ENCODE measurements around the gene RANGAP1.

The RANGAP1 gene

GRCh38 chr22:41285820-41286638, at the start of gene RANGAP1:
Gene RANGAP1 (minus strand): TSS chr22:41286187. CDS start chr22:41281044, 5,143 bp downstream.
- peak; percentile 94 for DNase-seq (ENCODE audit: low read depth in 2 of 2)

- DNase-seq (ENCODE audit: low read depth in 2 of 2) = no peak
These were observed 49.1 kb upstream of the RANGAP1 start for GRCh38 chr22:41334951-41335635.

DNA sequence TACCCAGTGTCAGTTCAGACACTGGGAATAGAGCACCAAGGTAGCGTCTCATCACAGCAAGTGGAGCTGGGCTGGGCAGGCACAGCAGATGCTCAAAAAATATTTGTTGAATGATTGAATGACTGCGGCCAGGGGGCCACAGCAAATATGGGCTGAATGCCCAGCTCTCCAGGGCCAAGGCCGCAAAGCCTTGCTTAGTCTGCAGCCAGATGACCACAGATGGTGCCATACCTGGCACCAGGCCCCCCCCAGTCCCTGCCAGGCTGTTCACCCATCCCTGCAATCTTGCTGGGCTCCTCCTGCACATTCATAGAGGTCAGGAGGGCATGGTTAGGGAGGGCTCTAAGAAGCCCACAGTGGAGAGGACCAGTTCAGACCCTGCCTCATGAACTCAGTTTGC, 48.2 kb upstream of the RANGAP1 start:
- no peak for DNase-seq (ENCODE audit: low read depth in 2 of 2)

DNA sequence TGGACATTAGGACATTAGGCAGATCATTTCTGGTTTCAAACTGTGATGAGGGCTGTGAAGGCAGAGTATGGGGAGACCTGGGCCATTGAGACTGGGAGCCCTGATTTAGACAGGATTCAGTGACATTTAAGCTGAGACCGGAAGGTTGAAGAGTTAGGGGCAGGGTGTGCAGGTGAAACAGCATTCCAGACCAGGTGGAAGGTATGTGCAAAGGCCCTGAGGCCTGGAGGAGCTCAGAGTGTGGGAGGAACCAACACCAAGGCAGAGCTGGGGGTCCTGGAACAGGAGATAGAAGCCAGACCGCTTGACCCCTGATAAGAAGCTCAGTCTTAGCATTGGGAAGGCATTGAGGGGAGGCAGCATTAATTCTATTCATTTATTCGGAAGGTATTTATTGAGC, 47.8 kb upstream of the RANGAP1 start:
- DNase-seq (ENCODE audit: low read depth in 2 of 2) = no peak

DNA sequence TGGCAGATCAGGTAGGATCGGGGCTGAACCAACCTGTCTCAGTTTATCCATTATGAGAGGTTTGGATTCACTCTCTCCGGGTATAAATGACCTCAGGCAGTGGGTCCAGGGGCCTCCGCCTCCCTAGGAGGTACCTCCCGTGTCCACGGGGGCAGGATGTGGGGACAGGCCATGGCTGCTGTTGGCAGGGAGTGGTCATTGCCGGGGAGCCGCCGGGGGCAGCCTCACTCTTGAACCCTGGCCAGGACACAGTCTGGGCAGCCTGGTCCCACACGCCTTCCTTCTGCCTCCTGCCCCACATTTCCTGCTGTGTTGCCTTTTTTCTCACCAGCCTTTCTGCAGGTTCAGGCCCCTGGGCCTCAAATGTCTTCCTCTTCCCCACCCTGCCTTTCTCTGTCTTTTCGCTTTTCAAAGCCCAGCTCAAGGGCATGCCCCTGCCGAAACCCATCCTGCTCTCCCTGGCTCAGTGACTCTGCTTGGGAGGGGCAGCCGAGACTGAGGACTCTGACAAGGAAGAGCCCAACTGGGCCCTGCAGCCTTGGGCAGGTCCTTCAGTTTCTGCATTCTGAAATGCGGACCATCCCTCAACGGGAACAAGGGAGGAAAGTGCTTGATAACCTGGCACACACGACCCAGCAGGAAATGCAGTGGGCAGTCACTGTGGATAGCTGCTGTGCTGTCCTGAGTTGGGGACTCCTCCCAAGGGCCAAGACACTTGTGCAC, 46.4 kb upstream of the RANGAP1 start:
- no peak for DNase-seq (ENCODE audit: low read depth in 2 of 2)

- DNase-seq (ENCODE audit: low read depth in 2 of 2) = no peak
These were observed 44.2 kb upstream of the RANGAP1 start for GRCh38 chr22:41330169-41330568.

DNA sequence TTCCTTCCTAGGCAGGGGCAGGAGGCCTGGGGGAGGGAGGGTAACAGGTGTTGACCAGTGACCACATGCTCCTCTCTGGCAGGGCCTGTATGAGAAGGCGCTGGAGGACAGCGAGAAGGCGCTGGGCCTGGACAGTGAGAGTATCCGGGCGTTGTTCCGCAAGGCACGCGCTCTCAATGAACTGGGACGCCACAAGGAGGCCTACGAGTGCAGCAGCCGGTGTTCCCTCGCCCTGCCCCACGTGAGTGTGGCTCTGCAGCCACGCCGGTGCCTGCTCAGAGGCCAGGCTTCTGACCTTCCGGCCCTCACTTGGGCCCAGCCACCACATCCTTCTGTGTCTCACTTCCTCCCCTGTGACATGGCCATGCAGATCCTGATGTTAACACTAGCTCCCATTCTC, 41.1 kb upstream of the RANGAP1 start:
- DNase-seq (ENCODE audit: low read depth in 2 of 2) = no peak

DNA sequence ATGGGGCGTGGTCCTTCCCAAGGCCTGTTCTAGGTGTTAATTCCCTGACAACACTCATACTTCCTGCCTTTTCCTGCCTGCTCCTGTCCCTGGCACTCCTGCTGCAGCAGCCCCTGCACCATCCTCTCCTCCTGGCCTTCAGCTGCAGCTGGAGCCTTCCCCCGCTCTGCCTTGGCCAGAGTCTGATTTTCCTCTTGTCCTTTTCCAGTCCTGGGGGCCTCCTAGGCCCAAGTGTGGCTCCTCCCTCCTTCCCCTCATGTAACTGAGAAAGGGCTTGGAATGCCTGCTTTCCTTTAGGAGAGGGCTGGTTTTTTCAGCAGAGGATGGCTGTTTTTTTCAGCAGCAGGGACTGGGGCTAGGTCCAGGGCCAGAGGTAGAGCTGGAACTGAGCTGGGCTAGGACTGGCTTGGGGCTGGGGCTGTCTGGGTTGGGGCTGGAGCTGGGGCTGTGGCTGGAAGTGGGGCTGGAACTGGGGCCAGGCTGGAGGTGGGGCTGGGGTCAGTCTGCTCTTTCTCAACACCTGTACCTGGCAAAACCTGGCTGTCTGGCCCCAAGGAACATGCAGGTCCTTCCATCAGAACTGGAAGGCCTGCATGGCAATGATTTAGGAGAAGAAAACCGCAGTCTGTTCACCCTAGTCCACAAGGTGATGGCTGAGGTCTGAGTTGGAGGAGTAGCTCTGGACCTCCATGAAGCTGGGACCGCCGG, 39.0 kb upstream of the RANGAP1 start:
- DNase-seq (ENCODE audit: low read depth in 2 of 2) = no peak

- DNase-seq (ENCODE audit: low read depth in 2 of 2) = no peak
These were observed 34.6 kb upstream of the RANGAP1 start for GRCh38 chr22:41320416-41321240.

DNA sequence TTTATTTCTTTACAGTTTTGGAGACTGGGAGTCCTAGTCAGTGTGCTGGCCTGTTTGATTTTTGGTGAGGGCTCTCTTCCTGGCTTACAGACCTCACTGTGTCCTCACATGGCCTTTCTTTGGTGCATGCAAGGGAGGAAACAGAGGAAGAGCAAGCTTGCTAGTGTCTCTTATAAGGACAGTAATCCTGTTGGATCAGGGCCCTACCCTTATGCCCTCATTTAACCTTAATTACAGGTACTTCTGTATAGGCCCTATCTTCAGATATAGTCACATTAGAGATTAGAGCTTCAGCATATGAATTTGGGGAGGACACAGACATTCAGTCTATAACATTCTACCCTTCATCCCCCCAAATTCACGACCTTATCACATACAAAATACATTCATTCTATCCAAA, 29.6 kb upstream of the RANGAP1 start:
- DNase-seq (ENCODE audit: low read depth in 2 of 2) = no peak

DNA sequence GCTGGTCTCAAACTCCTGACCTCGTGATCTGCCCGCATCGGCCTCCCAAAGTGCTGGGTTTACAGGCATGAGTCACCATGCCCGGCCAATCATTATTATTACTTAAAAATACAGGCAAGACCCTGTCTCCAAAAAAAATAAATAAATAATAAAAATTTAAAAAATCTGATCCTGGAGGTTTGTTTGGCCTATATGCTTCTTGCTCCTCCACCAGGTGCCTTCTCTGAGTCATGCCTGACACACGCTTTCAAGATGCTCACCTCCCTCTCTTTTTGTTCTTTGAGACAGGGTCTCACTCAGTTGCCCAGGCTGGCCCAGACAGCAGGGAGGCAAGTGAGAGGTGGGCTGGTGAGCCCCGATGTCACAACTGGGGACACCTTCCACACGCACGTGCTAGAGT, 28.8 kb upstream of the RANGAP1 start:
- DNase-seq (ENCODE audit: low read depth in 2 of 2) = no peak

- DNase-seq (ENCODE audit: low read depth in 2 of 2) = no peak
These were observed 25.5 kb upstream of the RANGAP1 start for GRCh38 chr22:41311487-41311886.

- no peak for DNase-seq (ENCODE audit: low read depth in 2 of 2)
These were observed 24.3 kb upstream of the RANGAP1 start for GRCh38 chr22:41310336-41310735.

- DNase-seq (ENCODE audit: low read depth in 2 of 2) = no peak
These were observed 22.6 kb upstream of the RANGAP1 start for GRCh38 chr22:41308544-41308947.

DNA sequence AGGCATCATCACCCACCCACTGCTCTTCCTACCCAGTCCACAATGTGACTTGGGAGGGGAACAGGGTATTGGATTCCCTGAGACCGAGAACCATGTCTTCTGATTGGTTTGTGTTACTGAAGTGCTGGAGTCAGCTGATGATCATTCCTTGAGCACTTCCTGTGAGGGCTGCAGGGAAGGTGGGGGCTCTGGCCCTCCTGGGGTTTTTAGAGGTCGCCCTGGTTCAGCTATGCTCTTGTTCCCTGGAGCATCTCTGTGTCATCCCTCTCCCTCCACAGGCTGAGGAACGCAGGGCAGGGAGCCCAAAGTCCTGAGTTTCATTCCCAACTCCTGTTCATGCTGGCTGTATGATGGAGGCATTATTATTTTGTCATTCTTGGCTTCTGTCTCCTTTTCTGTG, 22.1 kb upstream of the RANGAP1 start:
- DNase-seq (ENCODE audit: low read depth in 2 of 2) = no peak

DNA sequence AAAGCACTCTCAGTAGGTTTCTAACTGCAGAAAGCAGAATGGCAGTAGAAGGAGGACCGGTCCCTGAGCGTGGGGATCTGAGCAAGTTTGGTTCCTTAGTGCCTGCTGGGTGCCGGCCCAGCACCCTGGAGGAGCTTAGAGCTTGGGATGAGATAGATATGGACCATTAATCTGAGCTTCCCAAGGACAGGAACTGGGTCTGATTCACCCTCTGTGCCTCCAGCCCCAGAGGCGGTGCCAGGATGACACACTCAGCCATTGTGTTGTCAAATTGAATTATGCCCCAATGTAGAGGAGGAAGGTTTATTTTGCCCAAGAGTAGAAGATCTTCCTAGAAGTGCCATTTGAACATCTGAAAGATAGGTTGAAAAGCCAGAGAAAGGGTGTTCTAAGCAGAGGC, 19.7 kb upstream of the RANGAP1 start:
- no peak for DNase-seq (ENCODE audit: low read depth in 2 of 2)

- no peak for DNase-seq (ENCODE audit: low read depth in 2 of 2)
These were observed 16.8 kb upstream of the RANGAP1 start for GRCh38 chr22:41302811-41303210.

DNA sequence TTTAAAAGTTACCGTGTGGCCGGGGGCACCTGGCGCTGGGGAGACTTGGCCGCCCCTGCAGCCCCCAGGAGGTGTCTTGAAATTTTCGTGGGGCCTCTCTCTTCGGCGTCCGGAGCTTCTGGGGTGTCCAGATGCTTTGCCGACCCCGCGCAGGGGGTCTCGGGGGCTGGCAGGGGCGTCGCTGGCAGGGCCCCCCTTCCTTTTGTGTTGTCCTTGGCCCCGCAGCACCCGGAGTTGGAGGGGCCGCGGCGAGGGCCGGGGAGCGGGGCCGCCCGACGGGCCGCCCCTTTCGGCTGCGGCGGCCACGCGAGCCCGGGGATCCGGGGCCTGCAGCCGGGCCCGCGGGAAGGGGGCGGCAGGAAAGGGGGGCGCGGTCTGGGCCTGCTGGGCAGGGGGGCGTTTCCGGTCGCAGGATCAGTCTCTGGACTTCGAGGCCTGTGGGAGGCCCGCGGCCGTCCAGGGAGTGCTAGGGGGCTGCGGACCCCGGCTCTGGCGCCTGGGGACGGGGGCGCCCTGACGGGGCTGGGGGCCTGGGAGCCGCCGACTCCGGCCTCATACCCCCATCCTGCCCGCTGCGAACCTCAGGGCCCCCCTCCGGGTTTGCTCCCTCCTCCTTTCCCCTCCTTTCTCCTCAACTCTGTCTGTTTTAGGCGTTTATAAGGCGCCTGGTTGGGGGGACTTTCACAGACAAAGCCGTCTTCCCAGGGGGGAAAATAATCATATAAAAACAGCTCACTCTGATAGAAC, 16.2 kb upstream of the RANGAP1 start:
- no peak for DNase-seq (ENCODE audit: low read depth in 2 of 2)

DNA sequence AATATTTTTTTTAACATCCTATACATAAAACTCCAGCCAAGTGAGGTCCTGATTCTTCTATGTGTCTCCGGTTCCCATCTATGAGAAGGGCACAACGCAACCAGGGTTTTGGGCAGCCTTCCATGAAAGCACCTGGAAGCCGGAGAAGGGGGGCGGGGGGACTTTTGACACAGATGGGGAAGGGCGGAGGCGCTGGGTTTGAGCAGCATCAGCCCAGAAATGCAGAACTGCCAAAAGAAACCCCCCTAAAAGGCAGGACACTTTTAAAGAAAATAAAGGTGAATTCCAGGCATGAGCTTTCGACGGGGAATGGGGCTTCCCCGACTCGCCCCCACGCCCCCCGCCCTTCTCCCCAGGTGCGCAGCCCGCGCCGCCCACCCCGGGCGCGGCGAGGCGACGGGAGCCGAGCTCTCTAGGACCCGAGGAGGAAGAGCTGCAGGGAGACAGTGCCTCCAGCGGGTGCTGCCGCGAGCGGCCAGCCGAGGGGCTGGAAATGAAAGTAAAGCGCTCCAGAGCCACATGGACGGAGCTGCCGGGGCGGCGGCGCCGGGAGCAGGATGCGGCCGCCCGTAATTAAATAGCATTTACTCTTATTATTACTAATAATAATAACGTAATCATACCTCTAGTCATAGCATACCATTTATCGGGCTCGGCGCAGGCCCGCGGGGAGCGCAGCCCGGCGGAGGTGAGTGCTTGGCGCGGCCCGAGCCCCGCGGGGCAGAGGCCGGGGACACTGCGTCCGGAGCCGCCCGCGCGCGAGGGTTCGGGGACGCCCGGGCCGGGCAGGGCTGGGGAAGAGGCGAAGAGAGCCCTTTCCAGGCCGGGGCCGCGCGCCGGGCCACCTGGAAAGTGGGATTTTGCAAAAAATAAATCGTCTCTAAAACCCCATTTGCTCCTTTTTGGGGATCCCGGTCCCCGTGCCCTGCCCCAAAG, 15.4 kb upstream of the RANGAP1 start, which contains the start of gene ZC3H7B:
Gene ZC3H7B (plus strand): TSS at position 441 of the 936 bp plus-strand sequence. CDS start 19,136 bp downstream, outside the sequence.
- DNase-seq (ENCODE audit: low read depth in 2 of 2) = peak; percentile 40 to 49

All from fibroblast of skin of left biceps (primary cell).